ENCODE results near the gene CERKL. TPM values are rescaled to one million over a fixed set of nuclear protein-coding genes. Genes with fewer than 3 reads are reported as not detected.

Gene CERKL
- total RNA-seq: 0.15 and 0.17 TPM in 2 replicates

GRCh38 chr2:181656450-181657291 lies at the start of gene CERKL:
TSS of gene CERKL (minus strand) at chr2:181657105. CDS start at chr2:181657006, 99 bp downstream.

GRCh38 chr2:181680055-181680936 lies 23.4 kb upstream of the CERKL start, which contains the start of gene NEUROD1:
TSS of gene NEUROD1 (minus strand) at chr2:181680517. CDS start at chr2:181678860, 1,657 bp downstream.

Other genes with a start within 250 kb of the CERKL start
- gene ITGA4, start 199.7 kb downstream of the CERKL start, total RNA-seq: 81.6 and 92.3 TPM in 2 replicates
- gene NEUROD1, start 23.4 kb upstream of the CERKL start, total RNA-seq: not detected in 2 replicates
- gene ITPRID2, start 234.6 kb upstream of the CERKL start, total RNA-seq: 175 and 289 TPM in 2 replicates